Endometrial microvascular endothelial cells (primary cell): ENCODE results near the gene GPR157. TPM values are rescaled to one million over a fixed set of nuclear protein-coding genes. Genes with fewer than 3 reads are reported as not detected.
"Not testable (repeated sequence)": the region's sequence is repeated elsewhere in the genome, so short reads cannot be mapped to it uniquely, and the experiment has no call there.

Experiments
- in situ Hi-C: cut with HindIII; loops from 2 replicates; pipeline ENCODE4 v1.10.0; 2017; ENCODE audit warnings: low sequenced_read_pairs, low pct_unique_long_range_greater_than_20kb; ENCODE audit errors: inconsistent ontology term
- total RNA-seq: library from RNA; depleted of rRNA; stranded (reverse); fragments of >200 nt; gene quantifications from one replicate; pipeline ENCODE4 v1.2.3, GENCODE V29; 2015; ENCODE audit errors: inconsistent ontology term

The GPR157 gene
- total RNA-seq, 1 donor from 2014 or later = 7.0 TPM

DNA sequence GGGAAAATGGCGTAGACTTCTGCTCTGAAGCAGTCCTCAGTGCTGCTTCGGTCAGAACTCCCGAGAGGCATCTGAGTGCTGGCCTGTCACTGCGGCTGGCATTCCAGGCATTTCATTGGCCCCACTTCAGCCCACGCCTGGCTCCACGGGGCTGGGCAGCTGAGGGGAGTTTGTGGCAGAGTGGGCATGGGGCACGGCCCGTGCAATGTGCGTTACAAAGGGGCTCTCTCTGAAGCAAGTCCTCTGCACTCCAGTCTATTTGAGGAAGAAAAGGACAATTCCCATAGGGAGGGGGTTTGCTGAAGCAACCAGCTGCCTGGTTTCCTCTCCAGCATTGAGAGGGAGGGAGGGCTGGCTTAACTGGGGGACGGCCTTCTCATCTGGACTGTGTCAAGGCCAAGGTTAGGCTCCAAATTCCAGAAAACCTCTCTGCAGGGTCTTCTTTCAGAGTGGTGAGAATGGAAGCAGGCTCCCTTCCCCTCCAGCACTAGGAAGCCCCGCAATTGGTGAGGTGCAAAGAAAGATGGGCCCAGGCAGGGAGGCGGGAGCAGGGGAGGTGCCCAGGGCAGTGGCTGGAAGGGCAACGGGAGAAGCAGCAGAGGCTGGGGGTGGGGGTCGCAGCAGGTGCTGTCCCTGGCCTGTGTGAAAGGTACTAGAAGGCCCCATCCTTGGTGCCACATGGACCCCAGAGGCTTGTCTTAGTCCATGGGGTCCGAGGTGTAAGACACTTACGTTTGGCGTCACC lies 21.1 kb upstream of the GPR157 start:
- in situ Hi-C loops = no loop called here

DNA sequence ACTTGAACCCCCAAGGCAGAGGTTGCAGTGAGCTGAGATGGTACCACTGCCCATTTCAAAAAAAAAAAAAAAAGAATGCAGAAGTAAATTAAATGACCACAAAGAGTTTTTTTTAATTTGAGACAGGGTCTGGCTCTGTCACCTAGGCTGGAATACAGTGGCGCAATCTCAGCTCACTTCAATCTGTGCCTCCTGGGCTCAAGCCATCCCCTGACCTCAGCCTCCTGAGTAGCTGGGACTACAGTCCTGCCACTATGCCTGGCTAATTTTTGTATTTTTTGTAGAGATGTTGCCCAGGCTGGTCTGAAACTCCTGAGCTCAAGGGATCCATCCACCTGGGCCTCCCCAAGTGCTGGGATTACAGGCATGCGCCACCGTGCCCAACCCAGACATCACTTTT lies 20.2 kb upstream of the GPR157 start:
- in situ Hi-C loops = no loop called here

DNA sequence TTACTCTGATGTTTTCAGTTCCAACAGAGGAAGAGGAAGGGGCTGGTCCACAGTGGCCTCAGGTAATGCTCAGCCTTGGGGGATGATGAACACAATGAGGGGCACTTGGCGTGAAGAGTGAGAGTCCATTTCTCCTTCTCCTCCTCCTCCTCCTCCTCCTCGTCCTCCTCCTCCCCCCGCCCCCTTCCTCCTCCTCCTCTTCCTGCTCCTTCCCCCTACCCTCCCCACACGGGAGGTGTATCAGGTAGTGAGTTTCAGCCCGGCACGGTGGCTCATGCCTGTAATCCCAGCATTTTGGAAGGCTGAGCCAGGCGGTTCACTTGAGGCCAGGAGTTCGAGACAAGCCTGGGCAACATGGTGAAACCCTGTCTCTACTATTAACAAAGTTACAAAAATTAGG lies 17.3 kb upstream of the GPR157 start:
- in situ Hi-C loops = no loop called here

DNA sequence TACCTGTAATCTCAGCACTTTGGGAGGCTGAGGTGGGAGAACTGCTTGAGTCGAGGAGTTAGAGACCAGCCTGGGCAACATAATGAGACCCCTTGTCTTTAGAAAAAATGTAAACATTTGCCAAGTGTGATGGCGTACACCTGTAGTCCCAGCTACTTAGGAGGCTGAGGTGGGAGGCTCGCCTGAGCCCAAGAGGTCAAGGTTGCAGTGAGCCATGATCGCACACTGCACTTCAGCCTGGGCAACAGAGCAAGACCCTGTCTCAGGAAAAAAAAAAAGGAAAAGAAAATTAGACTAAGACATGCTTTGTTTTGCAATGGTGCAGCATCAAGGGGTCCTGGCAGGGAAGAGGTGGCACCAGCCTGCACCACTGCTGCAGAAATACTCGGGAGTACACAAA lies 16.8 kb upstream of the GPR157 start:
- in situ Hi-C loops = no loop called here

DNA sequence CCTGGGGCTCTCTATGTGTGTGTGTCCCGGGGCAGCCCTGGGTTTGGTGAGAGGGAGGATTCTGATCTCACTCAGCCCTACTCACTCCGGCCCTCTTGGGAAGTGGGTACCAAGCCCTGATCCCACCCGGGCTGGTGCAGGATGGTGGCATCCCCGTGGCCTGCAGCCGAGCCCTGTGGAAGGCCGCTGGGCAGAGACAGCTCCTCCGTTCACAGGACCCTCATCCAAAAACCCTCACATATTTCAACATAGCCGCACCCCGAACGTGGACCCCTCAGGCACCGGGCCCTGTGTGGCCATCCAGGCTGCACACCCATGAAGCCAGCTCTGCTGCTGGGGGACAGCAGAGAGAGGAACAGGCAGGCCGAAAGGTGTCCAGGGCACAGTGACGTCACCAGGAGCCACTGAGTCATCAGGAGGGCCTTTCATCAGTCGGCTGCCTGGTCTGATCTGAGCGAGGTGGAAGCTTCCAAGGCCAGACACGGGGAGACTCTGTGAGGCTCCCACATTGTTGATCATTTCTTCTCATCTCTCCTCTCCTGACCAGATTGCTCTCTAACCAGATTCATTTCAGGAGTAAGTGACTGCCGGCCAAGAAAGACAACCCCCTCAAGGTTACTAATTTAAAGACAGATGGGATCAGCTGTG lies 16.2 kb upstream of the GPR157 start:
- in situ Hi-C loops = no loop called here

DNA sequence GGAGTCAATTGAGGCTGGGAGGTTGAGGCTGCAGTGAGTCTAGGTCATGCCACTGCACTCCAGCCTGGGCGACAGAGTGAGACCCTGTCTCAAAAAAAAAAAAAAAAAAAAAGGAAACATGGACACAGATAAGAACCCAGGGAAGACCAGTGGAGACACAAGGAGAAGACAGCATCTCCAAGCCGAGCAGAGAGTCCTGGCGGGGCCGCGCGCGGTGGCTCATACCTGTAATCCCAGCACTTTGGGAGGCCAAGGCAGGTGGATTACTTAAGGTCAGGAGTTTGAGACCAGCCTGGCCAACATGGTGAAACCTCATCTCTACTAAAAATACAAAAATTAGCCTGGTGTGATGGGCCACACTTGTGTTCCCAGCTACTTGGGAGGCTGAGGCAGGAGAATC lies 15.6 kb upstream of the GPR157 start:
- in situ Hi-C loops = not testable (repeated sequence)

DNA sequence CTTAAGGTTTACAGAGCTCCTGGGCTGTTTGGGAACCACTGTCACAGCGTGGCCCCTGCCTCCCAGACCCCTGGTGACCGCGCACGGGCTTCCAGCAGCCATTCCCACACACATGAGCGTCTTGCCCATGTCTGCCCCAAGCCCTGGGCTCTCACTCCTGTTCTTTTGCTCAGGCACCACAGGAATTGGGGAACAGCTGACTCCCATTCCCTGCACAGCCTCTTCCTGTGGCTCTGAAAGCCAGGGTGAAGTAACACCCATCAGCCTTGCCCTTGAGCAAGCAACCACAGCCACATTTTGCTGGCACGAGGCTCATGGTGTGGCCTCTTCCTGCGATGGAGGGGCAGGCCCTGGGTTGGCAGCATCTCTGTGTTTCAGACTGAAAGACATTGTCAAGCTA lies 14.3 kb upstream of the GPR157 start:
- in situ Hi-C loops = no loop called here

DNA sequence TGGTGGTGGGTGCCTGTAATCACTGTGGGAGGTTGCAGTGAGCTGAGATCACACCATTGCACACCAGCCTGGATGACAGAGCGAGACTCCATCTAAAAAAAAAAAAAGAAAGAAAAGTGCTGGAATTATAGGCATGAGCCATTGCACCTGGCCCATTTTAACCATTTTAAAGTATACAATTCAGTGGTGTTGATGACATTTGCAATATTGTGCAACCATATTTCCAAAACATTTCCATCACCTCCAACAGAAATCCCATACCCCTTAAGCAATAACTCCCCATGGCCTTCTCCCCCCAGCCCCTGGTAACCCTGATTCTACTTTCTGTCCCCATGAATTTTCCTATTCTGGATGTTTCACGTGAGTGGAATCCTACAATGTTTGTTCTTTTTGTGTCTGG lies 11.0 kb upstream of the GPR157 start:
- in situ Hi-C loops = no loop called here

DNA sequence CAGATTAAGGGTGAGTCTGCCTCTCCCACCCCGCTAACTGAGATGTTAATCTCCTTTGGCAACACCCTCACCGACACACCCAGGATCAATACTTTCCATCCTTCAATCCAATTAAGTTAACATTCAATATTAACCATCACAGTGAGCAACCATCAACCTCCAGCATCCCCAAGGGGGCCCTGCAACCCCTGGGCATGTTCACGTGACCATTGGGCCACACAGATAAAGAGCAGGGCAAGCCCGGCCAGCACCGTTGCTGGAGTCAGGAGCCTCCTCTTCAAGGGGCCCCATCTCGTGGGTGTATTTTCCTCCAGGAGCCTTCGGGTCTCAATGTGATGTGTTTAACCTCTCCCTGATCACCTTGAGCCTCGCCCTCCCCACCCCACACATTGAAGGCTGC lies 8.0 kb upstream of the GPR157 start:
- in situ Hi-C loops = no loop called here

DNA sequence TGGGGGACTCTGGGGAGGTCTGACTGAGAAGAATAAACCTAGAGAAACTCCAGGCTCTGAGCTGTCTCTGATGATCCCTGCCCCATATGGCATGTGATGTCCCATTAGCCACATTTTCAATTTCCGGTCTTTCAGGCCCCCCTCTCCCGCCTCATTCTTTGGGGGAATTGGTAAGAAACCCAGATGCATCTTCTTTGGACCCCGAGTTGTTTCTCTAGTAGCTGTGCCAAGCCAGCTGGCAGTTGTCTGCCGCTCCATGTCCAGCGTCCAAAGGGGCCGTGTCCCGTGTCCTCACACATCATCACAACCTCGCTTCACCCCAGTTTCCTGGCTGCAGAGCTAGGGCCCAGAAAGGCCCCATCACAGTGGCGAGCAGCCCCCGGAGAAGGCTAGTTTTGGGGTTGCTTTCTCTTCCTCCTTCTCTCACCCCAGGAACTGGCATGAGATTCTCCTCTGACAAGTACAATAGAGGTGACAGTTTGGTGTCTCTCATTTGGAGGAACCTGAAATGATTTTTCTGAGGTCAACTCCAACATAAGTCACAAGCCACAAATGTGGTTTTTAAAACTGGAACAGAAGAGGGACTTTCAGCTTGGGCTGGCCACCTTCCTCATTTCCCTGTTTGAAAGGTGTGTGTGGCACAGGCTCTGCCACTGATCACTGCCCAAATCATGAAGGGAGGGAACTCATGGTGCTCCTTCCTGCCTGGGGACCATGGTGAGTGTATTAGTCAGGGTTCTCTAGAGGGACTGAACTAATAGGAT lies 6.4 kb upstream of the GPR157 start:
- in situ Hi-C loops = no loop called here

DNA sequence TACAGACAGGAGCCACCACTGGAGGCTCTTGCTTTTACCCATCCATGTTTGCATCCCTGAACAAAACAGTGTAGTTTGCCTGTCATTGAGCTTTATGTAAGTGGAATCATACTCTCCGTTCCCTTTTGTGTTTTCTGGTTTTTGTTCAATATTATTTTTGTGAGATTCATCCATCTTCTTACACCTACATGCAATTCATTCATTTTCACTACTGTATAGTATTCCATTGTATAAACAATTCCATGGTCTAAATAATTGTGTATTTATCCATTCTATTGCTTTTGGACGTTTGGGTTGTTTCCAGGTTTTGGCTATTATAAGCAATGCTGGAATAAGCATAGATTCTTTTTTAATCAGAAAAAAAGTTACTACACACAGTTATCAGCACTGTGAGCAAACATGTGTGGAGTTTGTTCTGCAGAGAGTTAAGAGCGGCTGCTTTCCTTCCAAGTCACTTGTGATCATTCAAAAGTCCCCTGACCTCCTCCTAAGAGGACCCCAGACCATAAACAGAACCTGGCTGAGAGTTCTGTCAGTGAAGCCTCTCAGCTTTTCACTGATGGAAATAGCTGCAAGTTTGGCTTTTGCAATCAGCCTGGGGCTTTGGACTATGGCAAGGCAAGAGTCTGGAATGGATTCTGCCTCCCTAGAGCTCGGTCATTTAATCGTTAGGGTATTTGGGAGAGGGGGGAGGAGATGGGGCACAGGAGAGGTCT lies 5.1 kb upstream of the GPR157 start:
- in situ Hi-C loops = no loop called here

DNA sequence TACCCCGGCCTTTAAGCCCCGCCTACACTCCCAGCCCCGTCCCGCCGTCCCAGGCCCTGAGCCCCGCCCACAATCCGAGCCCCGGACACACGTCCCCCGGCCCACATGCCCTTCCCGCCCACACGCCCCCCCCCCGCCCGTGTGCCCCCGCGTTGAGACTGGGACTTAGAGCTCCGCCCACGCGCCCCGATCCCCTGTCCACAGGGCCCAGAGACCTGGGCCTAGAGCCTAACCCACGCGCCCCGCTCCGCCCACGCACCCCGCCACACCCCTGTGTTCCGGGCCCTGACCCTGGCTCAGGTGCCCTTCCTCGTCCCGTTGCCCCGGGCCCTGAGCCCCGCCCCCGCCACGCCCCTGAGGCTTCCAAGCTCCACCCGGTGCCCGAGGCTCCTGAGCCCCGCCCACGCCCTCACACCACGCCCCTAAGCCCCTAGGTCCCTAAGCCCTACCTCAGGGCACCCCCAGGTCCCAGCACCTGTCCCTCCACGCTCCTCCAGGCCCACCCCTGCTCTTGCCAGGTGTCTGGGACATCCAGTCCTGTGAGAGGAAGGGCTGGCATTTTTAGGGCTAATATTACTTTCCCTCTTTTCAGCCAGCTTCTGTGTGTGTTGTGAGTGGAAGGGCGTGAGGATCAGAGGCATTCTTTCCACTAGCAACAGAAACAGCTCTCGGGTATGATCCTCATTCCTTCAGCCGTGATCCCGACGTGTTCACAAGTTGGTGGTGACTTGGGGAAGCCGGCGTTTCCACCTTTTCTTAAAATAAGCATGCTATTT lies 552 bp upstream of the GPR157 start:
- in situ Hi-C loops = no loop called here

DNA sequence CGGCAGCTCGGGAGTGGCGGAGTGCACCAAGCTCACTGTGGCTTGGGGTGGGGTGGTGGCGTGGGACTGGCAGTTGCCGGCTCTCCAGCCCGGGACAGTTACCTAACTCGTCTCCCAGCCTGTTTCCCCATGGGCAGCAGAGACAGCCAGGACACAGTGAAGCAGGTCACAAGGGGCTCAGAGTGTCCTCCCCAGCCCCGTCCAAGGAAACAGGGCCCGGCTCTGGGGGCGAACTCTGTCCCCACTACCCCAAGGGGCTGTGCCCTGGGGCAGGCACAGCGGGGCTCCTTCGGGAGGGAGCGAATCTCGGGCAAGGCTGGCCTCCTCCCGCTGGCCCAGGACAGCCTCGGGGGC lies 759 bp downstream of the GPR157 start:
- in situ Hi-C loops = no loop called here

DNA sequence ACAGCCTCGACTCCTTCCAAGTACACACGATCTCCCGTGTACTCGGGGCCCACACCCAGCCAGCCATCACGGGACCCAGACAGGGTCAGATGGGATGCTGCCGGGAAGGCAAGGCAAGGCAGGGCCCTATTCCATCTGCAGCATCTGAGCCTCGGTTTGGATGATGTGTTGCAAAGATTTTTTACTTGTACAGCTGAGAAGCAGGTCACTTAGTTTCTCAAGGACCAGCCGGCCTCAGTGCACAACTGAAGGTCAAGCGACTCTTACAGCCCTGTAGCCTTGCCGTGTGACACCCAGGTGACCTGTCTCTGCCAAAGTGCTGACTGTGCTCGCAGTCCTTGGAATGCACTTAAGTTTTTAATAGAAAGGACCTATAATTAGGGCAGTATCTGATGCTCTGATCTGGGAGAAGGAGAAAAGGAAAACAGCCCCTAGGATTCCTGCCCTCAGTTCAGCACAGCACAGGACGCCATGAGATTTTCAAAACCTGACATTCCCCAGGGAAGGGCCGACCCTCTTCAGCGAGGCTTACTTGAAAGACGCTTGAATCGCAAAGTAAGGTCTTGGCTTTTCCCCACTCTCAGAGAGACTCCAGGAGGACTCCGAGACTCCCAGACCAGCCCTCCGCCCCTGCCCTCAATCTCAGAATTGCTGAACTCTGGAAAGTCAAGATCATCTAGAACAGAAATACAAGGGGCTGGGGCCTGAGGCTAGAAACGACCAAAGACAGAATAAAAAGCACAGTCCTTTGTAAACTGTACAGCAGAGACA lies 1.3 kb downstream of the GPR157 start:
- in situ Hi-C loops = no loop called here

DNA sequence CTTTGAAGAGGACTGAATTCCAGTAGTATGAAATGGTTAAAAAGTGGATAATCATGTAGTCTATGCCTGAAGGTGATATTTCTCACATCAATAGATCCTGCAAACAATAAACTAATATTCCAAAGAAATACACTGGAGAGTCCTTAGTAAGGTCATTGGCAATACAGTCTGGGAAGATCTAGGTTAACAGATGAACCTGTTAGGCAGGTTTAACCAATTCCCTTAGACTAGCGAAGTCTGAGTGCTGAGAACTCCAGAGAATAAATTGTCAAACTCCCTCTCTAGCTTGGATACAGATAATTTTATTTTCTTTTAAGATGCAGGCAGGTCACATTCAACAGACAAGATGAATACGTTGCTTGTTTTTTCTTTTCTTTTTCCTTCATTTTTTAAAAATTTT lies 2.4 kb downstream of the GPR157 start:
- in situ Hi-C loops = no loop called here

DNA sequence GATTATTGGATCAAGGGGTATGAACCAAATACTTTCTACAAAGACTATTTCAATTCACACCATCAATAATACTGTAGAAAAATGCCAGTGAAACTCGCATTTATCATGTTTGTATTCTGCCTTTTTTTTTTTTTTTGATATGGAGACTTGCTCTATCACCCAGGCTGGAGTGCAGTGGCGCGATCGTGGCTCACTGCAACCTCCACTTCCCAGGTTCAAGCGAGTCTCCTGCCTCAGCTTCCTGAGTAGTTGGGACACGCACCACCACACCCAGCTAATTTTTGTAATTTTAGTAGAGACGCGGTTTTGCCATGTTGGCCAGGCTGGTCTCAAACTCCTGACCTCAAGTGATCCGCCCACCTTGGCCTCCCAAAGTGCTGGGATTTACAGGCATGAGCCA lies 3.1 kb downstream of the GPR157 start:
- in situ Hi-C loops = not testable (repeated sequence)

DNA sequence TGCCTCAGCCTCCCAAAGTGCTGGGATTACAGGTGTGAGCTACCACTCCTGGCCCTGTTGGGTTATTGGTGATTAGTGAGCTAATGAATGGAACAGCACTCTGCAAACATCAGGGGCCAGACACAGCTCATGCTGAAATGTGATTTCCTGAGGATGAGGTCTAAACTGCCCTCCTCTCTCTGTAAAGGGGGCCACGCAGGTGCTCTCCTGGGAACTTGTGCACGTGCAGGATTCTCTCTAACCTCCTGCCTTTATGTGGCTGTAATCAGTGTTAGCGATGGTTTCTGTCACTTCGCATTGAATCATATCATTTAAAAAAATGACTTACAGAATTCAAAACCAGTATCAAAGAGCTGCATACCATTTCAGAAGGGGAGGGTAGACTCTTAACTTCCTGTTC lies 3.6 kb downstream of the GPR157 start:
- in situ Hi-C loops = no loop called here

DNA sequence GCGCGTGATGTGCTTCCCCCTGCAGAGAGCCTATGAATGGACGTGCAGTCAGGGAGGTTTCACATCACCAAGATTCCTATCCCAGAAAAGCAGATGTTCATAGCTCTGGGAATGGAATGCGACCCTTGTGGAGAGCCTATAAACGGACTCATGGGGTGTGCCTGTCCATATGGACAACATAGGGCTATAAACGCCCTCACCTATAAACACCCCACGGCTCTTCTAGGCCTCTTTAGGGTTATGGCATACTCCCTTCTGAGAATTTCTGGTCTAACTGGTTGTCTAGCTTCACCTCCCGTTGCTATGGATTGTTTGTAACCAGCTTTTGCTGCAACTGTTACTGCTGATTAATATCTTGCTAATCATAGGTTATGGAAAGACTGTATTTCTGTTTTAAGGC lies 4.5 kb downstream of the GPR157 start:
- in situ Hi-C loops = not testable (repeated sequence)
